CD8-positive, alpha-beta memory T cell (primary cell): ENCODE data around the gene NAV2. TPM values are rescaled to one million over a fixed set of nuclear protein-coding genes. Genes with fewer than 3 reads are reported as not detected.
A peak's percentile ranks its signal among the peaks of the same experiment; 100 is the strongest.

Experiments
- CTCF ChIA-PET: fragments of 350-600 bp; sonication (Branson Sonifier 250); formaldehyde crosslinking; loops from one replicate; lab custom pipeline; 2021; ENCODE audit warnings: antibody characterized with exemption; lab: Charles Lee
- POLR2A ChIA-PET: fragments of 350-600 bp; sonication (Branson Sonifier 250); formaldehyde crosslinking; loops from one replicate; lab custom pipeline; 2021; ENCODE audit warnings: antibody characterized with exemption; lab: Charles Lee
- DNase-seq, 5 donors: peaks; one replicate each; pipeline versions ENCODE4 v3.0.0 to v3.0.0-alpha.2; 2020 to 2022; ENCODE audit warnings: mixed read lengths in 1 of 5
- H3K27ac ChIP-seq: one replicate; pipeline ENCODE4 v1.7.0; 2013; ENCODE audit warnings: low read depth, mild to moderate bottlenecking, low read length, moderate library complexity
- H3K27me3 ChIP-seq: 2 replicates; pipeline ENCODE4 v1.7.0; 2013; ENCODE audit warnings: low read length, mild to moderate bottlenecking; ENCODE audit not compliant: insufficient read depth, poor library complexity, severe bottlenecking
- H3K36me3 ChIP-seq: 2 replicates; pipeline ENCODE4 v1.7.0; 2013; ENCODE audit warnings: mild to moderate bottlenecking, low read length, moderate library complexity; ENCODE audit not compliant: insufficient read depth
- H3K4me1 ChIP-seq: 2 replicates; pipeline ENCODE4 v1.7.0; 2013; ENCODE audit warnings: mild to moderate bottlenecking, low read length, moderate library complexity; ENCODE audit not compliant: insufficient read depth
- H3K4me3 ChIP-seq: 2 replicates; pipeline ENCODE4 v1.7.0; 2013; ENCODE audit warnings: mild to moderate bottlenecking, low read length
- H3K9me3 ChIP-seq: 2 replicates; pipeline ENCODE4 v1.7.0; 2013; ENCODE audit warnings: mild to moderate bottlenecking, low read length
- H3K27ac Mint-ChIP-seq, 8 donors: one replicate each; pipeline ENCODE4 v1.8.0; 2020 to 2021; ENCODE audit warnings: mixed read lengths in 8 of 8, mild to moderate bottlenecking in 6 of 8, inconsistent platforms in 3 of 8, moderate library complexity in 3 of 8
- H3K27me3 Mint-ChIP-seq, 2 donors: one replicate each; pipeline ENCODE4 v1.8.0; 2020 to 2021; ENCODE audit warnings: mixed read lengths in 2 of 2, mild to moderate bottlenecking in 1 of 2, moderate library complexity in 1 of 2
- H3K36me3 Mint-ChIP-seq, 3 donors: one replicate each; pipeline ENCODE4 v1.8.0; 2020 to 2021; ENCODE audit warnings: mixed read lengths in 3 of 3, inconsistent platforms in 1 of 3, mild to moderate bottlenecking in 1 of 3
- H3K4me1 Mint-ChIP-seq, 3 donors: one replicate each; pipeline ENCODE4 v1.8.0; 2020 to 2021; ENCODE audit warnings: mixed read lengths in 3 of 3, inconsistent platforms in 1 of 3, mild to moderate bottlenecking in 1 of 3
- H3K4me3 Mint-ChIP-seq, 7 donors: one replicate each; pipeline ENCODE4 v1.8.0; 2020 to 2021; ENCODE audit warnings: mixed read lengths in 7 of 7, mild to moderate bottlenecking in 6 of 7, moderate library complexity in 4 of 7, inconsistent platforms in 2 of 7
- H3K9me3 Mint-ChIP-seq, 5 donors: one replicate each; pipeline ENCODE4 v1.8.0; 2020 to 2022; ENCODE audit warnings: mixed read lengths in 5 of 5, mild to moderate bottlenecking in 3 of 5, moderate library complexity in 2 of 5, inconsistent platforms in 1 of 5
- polyA plus RNA-seq: library from polyadenylated mRNA; unstranded; fragments of 300-500 nt; fragmentation: Illumina TruSeq; gene quantifications from one replicate; pipeline ENCODE4 v1.2.3, GENCODE V29; 2021
- total RNA-seq, 2 experiments: library from RNA; stranded (reverse); gene quantifications; one replicate each; pipeline ENCODE4 v1.2.3, GENCODE V29; 2021

NAV2 gene
- total and polyA plus RNA-seq, 3 experiments from 2014 or later, result 0.42 to 1.2 (median 1.1) TPM

DNA sequence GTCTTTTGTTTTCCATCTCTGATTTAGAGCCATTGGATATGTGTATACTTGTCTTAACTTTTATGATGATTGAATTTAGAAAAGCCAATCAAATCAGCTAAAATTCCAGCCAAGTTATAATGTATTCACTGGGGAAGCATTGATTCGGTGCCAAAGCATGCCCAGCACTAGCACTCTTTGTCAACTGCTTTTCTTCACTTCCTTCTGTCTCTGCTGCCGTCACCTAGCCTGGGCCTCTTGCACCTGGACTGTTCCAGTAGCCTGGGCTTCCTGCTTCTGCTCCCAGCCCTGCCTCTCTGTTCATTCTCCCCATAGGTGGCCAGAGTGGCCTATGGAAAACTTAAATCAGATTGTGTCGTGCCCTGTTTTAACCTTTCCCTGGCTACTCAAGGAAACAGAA, 80.7 kb downstream of the NAV2 start:
- no peaks in the 10 kb centered on the region for H3K36me3 Mint-ChIP-seq
- no peaks in the 10 kb centered on the region for H3K9me3 Mint-ChIP-seq

DNA sequence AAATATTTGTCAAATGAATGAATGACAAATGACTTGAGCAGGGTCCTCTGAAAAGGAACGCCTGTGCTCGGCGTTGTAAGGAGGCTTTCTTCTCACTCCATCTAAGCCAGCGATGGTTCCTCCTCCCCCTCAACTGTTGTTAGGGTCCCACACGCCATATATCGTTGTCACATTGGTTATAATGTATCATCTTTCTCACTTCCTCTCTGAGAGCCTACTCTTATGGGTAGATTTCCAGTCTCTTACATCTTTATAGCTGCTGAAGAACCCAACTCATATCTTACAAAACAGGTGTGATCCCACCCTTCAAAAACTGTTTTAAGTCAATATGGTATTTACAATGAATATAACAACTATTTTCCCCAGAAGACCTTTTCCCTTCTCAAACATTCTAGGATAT, 81.5 kb downstream of the NAV2 start:
- H3K27me3 Mint-ChIP-seq, result peaks cover 0 to 4% of the 10 kb centered on the region in 2 donors
- H3K4me1 ChIP-seq, result no peaks in the 10 kb centered on the region
- no peaks in the 10 kb centered on the region for H3K9me3 ChIP-seq
- no peaks in the 10 kb centered on the region for H3K36me3 Mint-ChIP-seq
- no peak overlapping the region for H3K4me3 ChIP-seq
- H3K4me3 Mint-ChIP-seq, result no peak overlapping the region
- H3K9me3 Mint-ChIP-seq, result no peaks in the 10 kb centered on the region
- no peak overlapping the region for H3K27ac Mint-ChIP-seq
- no peaks in the 10 kb centered on the region for H3K4me1 Mint-ChIP-seq
- H3K36me3 ChIP-seq, result no peaks in the 10 kb centered on the region
- no peaks in the 10 kb centered on the region for H3K27me3 ChIP-seq
- no peak overlapping the region for H3K27ac ChIP-seq
- ChIA-PET POLR2A (no interaction called here), CTCF (no interaction called here)
- DNase-seq, result no peak

More for the DNA sequence above, 80.7 kb downstream of the NAV2 start:
- Histone ChIP-seq H3K36me3 (no peaks in the 10 kb centered on the region), H3K27me3 (no peaks in the 10 kb centered on the region), H3K4me1 (no peaks in the 10 kb centered on the region), H3K27ac (no peak overlapping the region), H3K9me3 (no peaks in the 10 kb centered on the region), H3K4me3 (no peak overlapping the region)
- CTCF ChIA-PET, result no interaction called here
- Mint-ChIP-seq H3K4me1 (no peaks in the 10 kb centered on the region), H3K4me3 (no peak overlapping the region), H3K27ac (peak overlapping the region in 1 of 8 donors; percentile 10), H3K27me3 (peaks cover 1 to 5% of the 10 kb centered on the region in 2 donors)
- POLR2A ChIA-PET, result no interaction called here
- no peak for DNase-seq

DNA sequence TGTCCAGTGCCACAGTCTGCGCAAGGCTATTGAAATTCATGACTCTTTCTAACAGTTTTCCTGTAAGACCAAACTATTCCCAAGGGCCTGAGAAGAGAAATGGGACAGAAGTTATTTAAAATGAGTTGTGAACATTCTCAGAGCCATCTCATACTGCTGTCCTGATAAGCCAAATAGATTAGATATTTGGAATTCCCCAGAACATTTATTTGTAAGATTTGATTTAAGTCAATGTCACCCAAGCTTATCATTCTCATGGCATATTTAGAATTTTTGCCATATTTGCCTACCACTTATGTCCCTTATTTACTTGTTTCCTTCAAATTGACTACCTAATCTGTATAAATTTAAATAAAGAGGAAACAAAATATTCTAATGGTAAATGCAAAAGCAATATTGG, 82.4 kb downstream of the NAV2 start:
- Mint-ChIP-seq H3K36me3 (no peaks in the 10 kb centered on the region), H3K27me3 (no peaks in the 10 kb centered on the region), H3K9me3 (no peaks in the 10 kb centered on the region), H3K4me3 (no peak overlapping the region), H3K4me1 (no peaks in the 10 kb centered on the region), H3K27ac (no peak overlapping the region)
- H3K9me3 ChIP-seq, result no peaks in the 10 kb centered on the region
- CTCF ChIA-PET, result no interaction called here
- no peaks in the 10 kb centered on the region for H3K36me3 ChIP-seq
- no peak for DNase-seq
- no peaks in the 10 kb centered on the region for H3K27me3 ChIP-seq
- H3K4me3 ChIP-seq, result no peak overlapping the region
- no peaks in the 10 kb centered on the region for H3K4me1 ChIP-seq
- no peak overlapping the region for H3K27ac ChIP-seq
- POLR2A ChIA-PET, result no interaction called here

DNA sequence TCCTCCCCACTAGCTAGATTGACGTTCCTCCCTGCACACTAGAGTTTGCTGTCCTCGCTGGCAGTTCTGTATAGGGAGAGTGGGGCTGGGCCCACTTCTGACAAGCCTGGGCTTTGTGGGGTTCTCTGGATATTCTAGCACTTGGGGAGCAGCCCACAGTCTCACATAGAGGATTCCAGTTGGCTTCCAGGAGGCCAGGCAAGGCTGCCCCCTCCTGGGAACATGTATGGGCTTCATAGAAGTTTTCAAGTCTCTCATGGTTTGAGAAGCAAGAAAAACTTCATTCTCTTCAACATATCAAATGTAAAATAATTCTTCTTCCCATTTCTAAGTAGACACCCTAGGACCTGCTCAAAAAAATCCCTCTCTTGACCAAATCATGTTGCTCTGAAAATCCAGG, 87.5 kb downstream of the NAV2 start:
- Histone ChIP-seq H3K4me1 (no peaks in the 10 kb centered on the region), H3K36me3 (no peaks in the 10 kb centered on the region), H3K27ac (no peak overlapping the region), H3K4me3 (no peak overlapping the region), H3K9me3 (no peaks in the 10 kb centered on the region), H3K27me3 (no peaks in the 10 kb centered on the region)
- CTCF ChIA-PET, result no interaction called here
- peaks cover 0 to 5% of the 10 kb centered on the region in 2 donors for H3K27me3 Mint-ChIP-seq
- POLR2A ChIA-PET, result no interaction called here
- H3K4me1 Mint-ChIP-seq, result no peaks in the 10 kb centered on the region
- no peak for DNase-seq
- no peak overlapping the region for H3K4me3 Mint-ChIP-seq
- no peaks in the 10 kb centered on the region for H3K9me3 Mint-ChIP-seq
- H3K36me3 Mint-ChIP-seq, result no peaks in the 10 kb centered on the region
- no peak overlapping the region for H3K27ac Mint-ChIP-seq

DNA sequence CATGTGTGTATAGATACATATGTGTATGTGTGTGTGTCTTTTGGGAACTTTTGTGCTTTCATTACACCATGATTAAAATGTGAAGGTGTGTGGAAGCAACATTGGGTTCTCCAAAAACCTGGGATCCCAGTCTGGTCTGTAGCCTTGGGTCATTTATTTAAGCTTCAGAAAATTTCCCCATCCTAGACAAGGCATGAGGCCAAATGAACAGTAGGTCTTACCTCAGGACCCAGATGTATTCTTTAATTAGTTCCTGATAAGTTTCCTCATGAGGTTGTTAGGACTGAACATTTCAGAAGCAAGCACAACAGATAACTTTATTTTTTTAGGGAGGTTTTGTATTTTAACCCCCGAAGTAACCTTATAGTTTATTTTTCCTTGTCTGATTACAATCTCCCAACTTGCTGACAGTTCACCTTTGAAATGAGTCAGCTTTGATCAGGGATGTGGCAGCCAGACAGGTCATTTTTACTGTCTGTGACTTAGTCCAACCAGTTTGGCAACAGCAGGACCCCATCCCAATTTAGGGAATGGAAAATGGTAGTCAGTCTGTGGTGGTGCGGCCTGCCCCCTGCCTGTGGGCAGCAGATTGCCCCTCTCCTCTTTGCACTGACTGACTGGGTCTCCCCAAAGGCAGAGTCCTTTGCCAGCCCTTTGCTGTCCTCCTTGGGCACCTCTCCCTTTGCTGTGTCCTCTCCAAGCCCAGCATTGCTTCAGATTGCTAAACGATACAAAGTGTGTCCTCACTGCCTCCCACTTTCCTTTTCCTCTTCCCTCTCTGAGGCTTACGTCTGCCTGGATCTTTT, 88.3 kb downstream of the NAV2 start:
- Mint-ChIP-seq H3K9me3 (no peaks in the 10 kb centered on the region), H3K27ac (no peak overlapping the region), H3K36me3 (no peaks in the 10 kb centered on the region), H3K4me3 (no peak overlapping the region), H3K4me1 (no peaks in the 10 kb centered on the region), H3K27me3 (peaks cover 0 to 5% of the 10 kb centered on the region in 2 donors)
- ChIA-PET POLR2A (no interaction called here), CTCF (no interaction called here)
- Histone ChIP-seq H3K4me1 (no peaks in the 10 kb centered on the region), H3K36me3 (no peaks in the 10 kb centered on the region), H3K27me3 (no peaks in the 10 kb centered on the region), H3K27ac (no peak overlapping the region), H3K4me3 (no peak overlapping the region), H3K9me3 (no peaks in the 10 kb centered on the region)
- DNase-seq, result no peak

DNA sequence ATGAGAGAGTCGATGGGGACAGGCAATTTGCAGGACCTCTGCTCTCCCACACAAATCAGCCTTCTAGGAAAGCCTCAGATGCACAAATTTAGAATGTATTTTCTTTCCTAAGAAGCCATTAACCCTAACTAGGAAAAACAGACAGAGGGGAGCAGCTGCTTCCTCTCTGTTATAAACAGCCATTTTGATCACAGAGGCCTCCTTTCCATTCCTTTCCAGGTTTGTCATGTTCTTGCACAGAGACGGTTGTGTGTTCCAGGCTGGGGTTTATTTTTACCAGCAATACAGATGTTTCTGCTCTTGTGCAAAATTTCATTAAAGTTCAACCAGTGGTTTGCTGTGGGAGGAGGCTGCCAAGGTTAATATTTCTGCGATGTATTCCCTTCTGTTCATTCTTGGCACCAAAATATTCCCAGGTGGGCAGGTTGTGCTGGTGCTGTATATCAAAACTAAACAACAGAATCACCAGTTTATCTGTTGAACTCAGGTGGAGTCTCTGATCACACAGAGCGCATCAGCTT, 90.2 kb downstream of the NAV2 start:
- H3K4me3 ChIP-seq, result no peak overlapping the region
- H3K4me1 ChIP-seq, result no peaks in the 10 kb centered on the region
- H3K27ac Mint-ChIP-seq, result no peak overlapping the region
- H3K36me3 Mint-ChIP-seq, result no peaks in the 10 kb centered on the region
- no peak overlapping the region for H3K4me3 Mint-ChIP-seq
- ChIA-PET POLR2A (no interaction called here), CTCF (no interaction called here)
- H3K27me3 Mint-ChIP-seq, result peaks cover 0 to 5% of the 10 kb centered on the region in 2 donors
- H3K9me3 ChIP-seq, result no peaks in the 10 kb centered on the region
- no peaks in the 10 kb centered on the region for H3K36me3 ChIP-seq
- no peak for DNase-seq
- H3K27ac ChIP-seq, result no peak overlapping the region
- H3K27me3 ChIP-seq, result no peaks in the 10 kb centered on the region
- no peaks in the 10 kb centered on the region for H3K9me3 Mint-ChIP-seq
- no peaks in the 10 kb centered on the region for H3K4me1 Mint-ChIP-seq

DNA sequence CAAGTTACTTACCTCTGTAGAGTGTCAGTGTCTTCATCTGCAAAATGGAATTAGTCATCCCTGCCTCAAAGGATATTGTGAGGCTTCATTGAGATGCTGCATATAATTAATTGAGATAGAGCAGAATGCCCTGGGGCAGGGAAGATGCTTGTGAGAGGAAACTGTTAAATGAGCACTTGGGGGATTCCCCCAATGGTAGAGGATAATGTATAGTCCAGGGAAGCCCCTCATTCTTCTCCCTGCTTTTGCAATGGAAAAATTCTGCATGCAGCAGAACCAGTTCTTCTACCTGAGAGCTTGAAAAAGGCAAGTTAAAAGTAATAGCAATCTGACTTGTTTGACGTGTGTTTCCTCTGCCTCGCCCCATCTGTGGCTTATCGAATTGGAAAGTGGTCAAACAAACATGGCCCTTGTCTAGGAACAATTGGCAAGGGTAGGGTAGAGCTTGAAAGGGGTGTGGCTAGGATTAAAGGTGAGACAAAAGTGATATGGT, 90.9 kb downstream of the NAV2 start:
- no peak for DNase-seq
- Mint-ChIP-seq H3K9me3 (no peaks in the 10 kb centered on the region), H3K27me3 (peaks cover 0 to 5% of the 10 kb centered on the region in 2 donors), H3K4me1 (no peaks in the 10 kb centered on the region), H3K36me3 (no peaks in the 10 kb centered on the region), H3K4me3 (no peak overlapping the region), H3K27ac (no peak overlapping the region)
- CTCF ChIA-PET, result no interaction called here
- Histone ChIP-seq H3K4me3 (no peak overlapping the region), H3K4me1 (no peaks in the 10 kb centered on the region), H3K27ac (no peak overlapping the region), H3K9me3 (no peaks in the 10 kb centered on the region), H3K36me3 (no peaks in the 10 kb centered on the region), H3K27me3 (no peaks in the 10 kb centered on the region)
- POLR2A ChIA-PET, result no interaction called here

DNA sequence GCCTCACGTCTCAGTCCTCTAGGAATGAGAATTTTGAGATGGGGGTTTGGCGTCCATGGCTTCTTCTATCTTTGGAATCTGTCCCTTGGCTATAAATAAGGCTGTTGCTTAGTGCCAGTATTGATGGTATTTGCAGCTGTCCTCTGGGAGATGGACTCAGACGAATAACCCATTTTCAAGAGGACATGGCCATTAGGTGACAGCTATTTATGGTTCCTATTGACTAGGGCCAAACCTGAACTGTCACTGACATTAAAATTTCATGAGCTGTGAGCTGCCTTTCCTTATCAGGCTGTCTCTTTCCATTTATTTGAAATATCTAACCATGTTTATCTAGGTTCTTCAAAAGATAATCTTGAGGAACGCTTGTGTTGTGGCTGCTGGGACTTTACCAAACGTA, 92.7 kb downstream of the NAV2 start:
- Histone ChIP-seq H3K27me3 (no peaks in the 10 kb centered on the region), H3K27ac (no peak overlapping the region), H3K36me3 (no peaks in the 10 kb centered on the region), H3K4me3 (no peak overlapping the region), H3K9me3 (no peaks in the 10 kb centered on the region), H3K4me1 (no peaks in the 10 kb centered on the region)
- no peaks in the 10 kb centered on the region for H3K9me3 Mint-ChIP-seq
- ChIA-PET POLR2A (no interaction called here), CTCF (no interaction called here)
- no peak for DNase-seq
- H3K27me3 Mint-ChIP-seq, result peaks cover 0 to 5% of the 10 kb centered on the region in 2 donors
- no peak overlapping the region for H3K27ac Mint-ChIP-seq
- no peaks in the 10 kb centered on the region for H3K4me1 Mint-ChIP-seq
- H3K36me3 Mint-ChIP-seq, result no peaks in the 10 kb centered on the region
- H3K4me3 Mint-ChIP-seq, result no peak overlapping the region
